Measurements from ENCODE around the gene TTLL11.

DNA sequence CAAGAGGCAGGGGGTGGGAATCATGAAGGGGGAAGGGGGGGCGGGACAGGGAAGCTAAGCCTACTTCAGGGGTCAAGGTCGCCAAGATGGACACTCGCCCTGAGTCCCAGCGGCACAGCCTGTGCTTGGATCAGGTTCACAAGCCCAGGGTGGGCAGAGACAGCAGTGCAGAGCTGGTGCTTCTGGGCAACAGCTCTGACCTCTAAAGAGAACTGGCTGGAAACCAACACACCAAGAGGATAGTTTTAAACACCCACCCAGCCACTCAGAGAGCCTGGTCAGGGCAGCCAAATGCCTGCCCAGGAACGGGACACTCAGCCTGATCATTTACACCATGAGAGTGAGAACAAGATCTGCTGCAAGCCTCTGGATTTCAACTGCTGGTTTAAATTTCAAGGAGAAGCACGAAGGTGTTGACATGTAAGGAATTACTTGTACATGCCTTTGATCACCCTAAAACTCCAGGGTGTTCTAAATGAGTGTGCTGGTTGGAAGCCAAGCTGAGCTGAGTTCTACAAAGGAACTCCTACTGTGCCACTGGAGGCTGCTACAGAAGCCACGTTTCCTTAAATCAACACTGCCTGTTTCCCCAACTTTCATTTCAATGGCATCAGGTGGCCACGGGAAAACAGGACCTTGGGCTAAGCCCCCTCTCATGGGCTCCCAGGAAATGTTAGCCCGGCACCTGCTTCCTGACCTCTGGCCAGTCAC is 91.5 kb downstream of the TTLL11 start:
- TF ChIP-seq POLR2A (IDR thresholded peaks at IDR 0.05) = no peak
- TF ChIP-seq, protein P1, sequence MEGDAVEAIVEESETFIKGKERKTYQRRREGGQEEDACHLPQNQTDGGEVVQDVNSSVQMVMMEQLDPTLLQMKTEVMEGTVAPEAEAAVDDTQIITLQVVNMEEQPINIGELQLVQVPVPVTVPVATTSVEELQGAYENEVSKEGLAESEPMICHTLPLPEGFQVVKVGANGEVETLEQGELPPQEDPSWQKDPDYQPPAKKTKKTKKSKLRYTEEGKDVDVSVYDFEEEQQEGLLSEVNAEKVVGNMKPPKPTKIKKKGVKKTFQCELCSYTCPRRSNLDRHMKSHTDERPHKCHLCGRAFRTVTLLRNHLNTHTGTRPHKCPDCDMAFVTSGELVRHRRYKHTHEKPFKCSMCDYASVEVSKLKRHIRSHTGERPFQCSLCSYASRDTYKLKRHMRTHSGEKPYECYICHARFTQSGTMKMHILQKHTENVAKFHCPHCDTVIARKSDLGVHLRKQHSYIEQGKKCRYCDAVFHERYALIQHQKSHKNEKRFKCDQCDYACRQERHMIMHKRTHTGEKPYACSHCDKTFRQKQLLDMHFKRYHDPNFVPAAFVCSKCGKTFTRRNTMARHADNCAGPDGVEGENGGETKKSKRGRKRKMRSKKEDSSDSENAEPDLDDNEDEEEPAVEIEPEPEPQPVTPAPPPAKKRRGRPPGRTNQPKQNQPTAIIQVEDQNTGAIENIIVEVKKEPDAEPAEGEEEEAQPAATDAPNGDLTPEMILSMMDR (IDR thresholded peaks at IDR 0.05) = no peak
